K562 (cell line): ENCODE results near the gene ASRGL1. TPM values are rescaled to one million over a fixed set of nuclear protein-coding genes. Genes with fewer than 3 reads are reported as not detected.

Source experiments
- CBX1 ChIP-seq: sonication (generic); IDR thresholded peaks from 2 replicates; pipeline ENCODE4 v1.6.1; 2016; ENCODE audit warnings: antibody characterized with exemption, low read depth, mild to moderate bottlenecking
- CHD2 ChIP-seq: IDR thresholded peaks from 2 replicates; pipeline ENCODE4 v1.6.1; 2011; ENCODE audit warnings: low read depth, low read length
- EP300 ChIP-seq: IDR thresholded peaks from 2 replicates; pipeline ENCODE4 v1.6.1; 2012; ENCODE audit warnings: low read length, improper control_type of control experiment
- KLF1 ChIP-seq: fragments of 450-650 bp; IDR thresholded peaks from 2 replicates; pipeline ENCODE4 v1.6.1; 2016; ENCODE audit warnings: missing genetic modification characterization, missing compliant biosample characterization
- OTX1 ChIP-seq: fragments of 450-650 bp; formaldehyde crosslinking; IDR thresholded peaks from 2 replicates; pipeline ENCODE4 v1.4.0; 2022; ENCODE audit warnings: mild to moderate bottlenecking
- RFX7 ChIP-seq: fragments of 250-450 bp; sonication (Bioruptor Pico); IDR thresholded peaks from 2 replicates; pipeline ENCODE4 v1.5.1; 2021; ENCODE audit warnings: mild to moderate bottlenecking
- SMARCA4 ChIP-seq: fragments of 450-650 bp; IDR thresholded peaks from 2 replicates; pipeline ENCODE4 v1.6.1; 2016
- SRSF1 ChIP-seq: fragments of 200-400 bp; formaldehyde crosslinking; IDR thresholded peaks from 2 replicates; pipeline ENCODE4 v1.6.1; 2017; ENCODE audit warnings: mild to moderate bottlenecking, low read depth, low read length, moderate library complexity
- TEAD4 ChIP-seq, 2 experiments: sonication (generic) in 1 of 2; formaldehyde crosslinking in 1 of 2; IDR thresholded peaks; 2 replicates each; pipeline versions ENCODE4 v1.6.1 to v1.8.0; 2012 to 2022; ENCODE audit warnings: borderline replicate concordance in 1 of 2, inconsistent platforms in 1 of 2, low read length in 1 of 2, mild to moderate bottlenecking in 1 of 2, missing genetic modification reagents in 1 of 2
- THRAP3 ChIP-seq: fragments of 450-650 bp; IDR thresholded peaks from 2 replicates; pipeline ENCODE4 v1.6.1; 2016; ENCODE audit warnings: mild to moderate bottlenecking, inconsistent platforms, borderline replicate concordance
- ZNF184 ChIP-seq: sonication (generic); formaldehyde crosslinking; IDR thresholded peaks from 2 replicates; pipeline ENCODE4 v1.5.0; 2020; ENCODE audit warnings: missing genetic modification reagents
- ZNF699 ChIP-seq: fragments of 250-450 bp; sonication (Bioruptor Pico); IDR thresholded peaks from 2 replicates; pipeline ENCODE4 v1.8.0; 2021; ENCODE audit warnings: mild to moderate bottlenecking, moderate library complexity; ENCODE audit not compliant: insufficient replicate concordance
- ZZZ3 ChIP-seq: fragments of 450-650 bp; IDR thresholded peaks from 2 replicates; pipeline ENCODE4 v1.6.1; 2016; ENCODE audit warnings: antibody characterized with exemption, mild to moderate bottlenecking, moderate library complexity
- polyA plus RNA-seq, 8 experiments: library from polyadenylated mRNA; depleted of rRNA in 4 of 8; stranded (reverse) in 5 of 8; unstranded in 3 of 8; fragments of >200 nt; fragmentation: Nextera tagmentation in 2 of 8; fragmentation: Illumina TruSeq in 1 of 8; extraction: Ambion mirVana in 2 of 8; extraction: Trizol in 1 of 8; gene quantifications; 2 replicates each; pipeline versions ENCODE4 v1.2.1 to v1.2.3, GENCODE V29; 2011 to 2014; ENCODE audit warnings: inconsistent platforms in 1 of 8, missing spikeins in 1 of 8
- total RNA-seq, 7 experiments: library from RNA; depleted of rRNA in 6 of 7; stranded (reverse); fragments of >200 nt in 6 of 7; fragmentation: Illumina TruSeq in 2 of 7; extraction: Trizol in 2 of 7; gene quantifications; 2 replicates each; pipeline versions ENCODE4 v1.2.1 to v1.2.3, GENCODE V29; 2011 to 2021; ENCODE audit warnings: low replicate concordance in 1 of 7
- TF ChIP-seq, protein P1 (sequence below), 2 experiments: fragments of 450-650 bp in 1 of 2; sonication (generic) in 1 of 2; formaldehyde crosslinking in 1 of 2; IDR thresholded peaks; 2 replicates each; pipeline versions ENCODE4 v1.7.1 to v1.9.0; 2016 to 2022; ENCODE audit warnings: inconsistent platforms in 1 of 2, mild to moderate bottlenecking in 1 of 2, missing genetic modification reagents in 1 of 2
- TF ChIP-seq, protein P2 (sequence below): fragments of 250-450 bp; sonication (Bioruptor Pico); IDR thresholded peaks from 2 replicates; pipeline ENCODE4 v1.8.0; 2022; ENCODE audit warnings: moderate library complexity, mild to moderate bottlenecking, inconsistent platforms

ASRGL1 gene
- total and polyA plus RNA-seq, 9 of the 15 experiments (the other 6 are each of a cell fraction or from before 2014, with no cell fraction given) = 3.1 to 23.0 (median 11.2) TPM

DNA sequence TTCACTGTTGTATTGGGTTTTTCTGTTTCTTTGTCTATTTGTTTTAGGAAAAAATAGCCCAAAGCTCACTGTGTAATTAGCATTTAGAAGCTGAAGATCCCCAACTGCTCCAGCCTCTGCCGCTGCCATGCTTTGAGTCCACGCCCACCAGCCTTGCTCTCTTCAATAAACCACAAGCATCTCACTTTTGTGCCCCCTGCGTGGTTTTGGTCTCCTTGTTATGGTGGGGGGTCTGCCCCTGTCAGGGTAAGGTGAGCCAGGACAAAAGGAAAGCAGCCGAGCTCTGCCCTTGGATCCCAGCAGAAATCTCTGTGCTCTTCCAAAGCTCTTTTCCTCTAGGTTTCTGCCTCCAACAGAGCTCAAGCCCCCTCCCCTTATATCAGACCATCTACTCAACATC is 85.8 kb downstream of the ASRGL1 start (continued):
- TF ChIP-seq, protein P1, sequence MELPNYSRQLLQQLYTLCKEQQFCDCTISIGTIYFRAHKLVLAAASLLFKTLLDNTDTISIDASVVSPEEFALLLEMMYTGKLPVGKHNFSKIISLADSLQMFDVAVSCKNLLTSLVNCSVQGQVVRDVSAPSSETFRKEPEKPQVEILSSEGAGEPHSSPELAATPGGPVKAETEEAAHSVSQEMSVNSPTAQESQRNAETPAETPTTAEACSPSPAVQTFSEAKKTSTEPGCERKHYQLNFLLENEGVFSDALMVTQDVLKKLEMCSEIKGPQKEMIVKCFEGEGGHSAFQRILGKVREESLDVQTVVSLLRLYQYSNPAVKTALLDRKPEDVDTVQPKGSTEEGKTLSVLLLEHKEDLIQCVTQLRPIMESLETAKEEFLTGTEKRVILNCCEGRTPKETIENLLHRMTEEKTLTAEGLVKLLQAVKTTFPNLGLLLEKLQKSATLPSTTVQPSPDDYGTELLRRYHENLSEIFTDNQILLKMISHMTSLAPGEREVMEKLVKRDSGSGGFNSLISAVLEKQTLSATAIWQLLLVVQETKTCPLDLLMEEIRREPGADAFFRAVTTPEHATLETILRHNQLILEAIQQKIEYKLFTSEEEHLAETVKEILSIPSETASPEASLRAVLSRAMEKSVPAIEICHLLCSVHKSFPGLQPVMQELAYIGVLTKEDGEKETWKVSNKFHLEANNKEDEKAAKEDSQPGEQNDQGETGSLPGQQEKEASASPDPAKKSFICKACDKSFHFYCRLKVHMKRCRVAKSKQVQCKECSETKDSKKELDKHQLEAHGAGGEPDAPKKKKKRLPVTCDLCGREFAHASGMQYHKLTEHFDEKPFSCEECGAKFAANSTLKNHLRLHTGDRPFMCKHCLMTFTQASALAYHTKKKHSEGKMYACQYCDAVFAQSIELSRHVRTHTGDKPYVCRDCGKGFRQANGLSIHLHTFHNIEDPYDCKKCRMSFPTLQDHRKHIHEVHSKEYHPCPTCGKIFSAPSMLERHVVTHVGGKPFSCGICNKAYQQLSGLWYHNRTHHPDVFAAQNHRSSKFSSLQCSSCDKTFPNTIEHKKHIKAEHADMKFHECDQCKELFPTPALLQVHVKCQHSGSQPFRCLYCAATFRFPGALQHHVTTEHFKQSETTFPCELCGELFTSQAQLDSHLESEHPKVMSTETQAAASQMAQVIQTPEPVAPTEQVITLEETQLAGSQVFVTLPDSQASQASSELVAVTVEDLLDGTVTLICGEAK (IDR thresholded peaks at IDR 0.05) = no peak
- TF ChIP-seq, protein P1 (CRISPR knock-in tag; IDR thresholded peaks at IDR 0.05) = no peak
- TF ChIP-seq SMARCA4 = no peak
- no peak for TF ChIP-seq SRSF1
- TF ChIP-seq THRAP3 = no peak
- TF ChIP-seq CBX1 = no peak
- TF ChIP-seq ZZZ3 = no peak
- TF ChIP-seq EP300 = no peak
- TF ChIP-seq OTX1 = no peak
- no peak for TF ChIP-seq CHD2
- TF ChIP-seq ZNF184 = no peak
- TF ChIP-seq ZNF699 = no peak
- TF ChIP-seq, protein P2, sequence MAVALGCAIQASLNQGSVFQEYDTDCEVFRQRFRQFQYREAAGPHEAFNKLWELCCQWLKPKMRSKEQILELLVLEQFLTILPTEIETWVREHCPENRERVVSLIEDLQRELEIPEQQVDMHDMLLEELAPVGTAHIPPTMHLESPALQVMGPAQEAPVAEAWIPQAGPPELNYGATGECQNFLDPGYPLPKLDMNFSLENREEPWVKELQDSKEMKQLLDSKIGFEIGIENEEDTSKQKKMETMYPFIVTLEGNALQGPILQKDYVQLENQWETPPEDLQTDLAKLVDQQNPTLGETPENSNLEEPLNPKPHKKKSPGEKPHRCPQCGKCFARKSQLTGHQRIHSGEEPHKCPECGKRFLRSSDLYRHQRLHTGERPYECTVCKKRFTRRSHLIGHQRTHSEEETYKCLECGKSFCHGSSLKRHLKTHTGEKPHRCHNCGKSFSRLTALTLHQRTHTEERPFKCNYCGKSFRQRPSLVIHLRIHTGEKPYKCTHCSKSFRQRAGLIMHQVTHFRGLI (CRISPR knock-in tag) = no peak
- no peak for TF ChIP-seq RFX7
- no peak for TF ChIP-seq TEAD4 (IDR thresholded peaks at IDR 0.05; ENCODE audit: low read length)
- no peak for TF ChIP-seq TEAD4 (CRISPR knock-in tag; IDR thresholded peaks at IDR 0.05; ENCODE audit: borderline replicate concordance)
- TF ChIP-seq KLF1 (tag) = no peak
- TF ChIP-seq, all 486 proteins: peak for 0
